ENCODE results near the gene ARHGEF19. TPM values are rescaled to one million over a fixed set of nuclear protein-coding genes. Genes with fewer than 3 reads are reported as not detected.

ARHGEF19 gene
- total and polyA plus RNA-seq, 9 of the 15 experiments (the other 6 are each of a cell fraction or from before 2014, with no cell fraction given), result 0.73 to 21.0 (median 5.2) TPM

DNA sequence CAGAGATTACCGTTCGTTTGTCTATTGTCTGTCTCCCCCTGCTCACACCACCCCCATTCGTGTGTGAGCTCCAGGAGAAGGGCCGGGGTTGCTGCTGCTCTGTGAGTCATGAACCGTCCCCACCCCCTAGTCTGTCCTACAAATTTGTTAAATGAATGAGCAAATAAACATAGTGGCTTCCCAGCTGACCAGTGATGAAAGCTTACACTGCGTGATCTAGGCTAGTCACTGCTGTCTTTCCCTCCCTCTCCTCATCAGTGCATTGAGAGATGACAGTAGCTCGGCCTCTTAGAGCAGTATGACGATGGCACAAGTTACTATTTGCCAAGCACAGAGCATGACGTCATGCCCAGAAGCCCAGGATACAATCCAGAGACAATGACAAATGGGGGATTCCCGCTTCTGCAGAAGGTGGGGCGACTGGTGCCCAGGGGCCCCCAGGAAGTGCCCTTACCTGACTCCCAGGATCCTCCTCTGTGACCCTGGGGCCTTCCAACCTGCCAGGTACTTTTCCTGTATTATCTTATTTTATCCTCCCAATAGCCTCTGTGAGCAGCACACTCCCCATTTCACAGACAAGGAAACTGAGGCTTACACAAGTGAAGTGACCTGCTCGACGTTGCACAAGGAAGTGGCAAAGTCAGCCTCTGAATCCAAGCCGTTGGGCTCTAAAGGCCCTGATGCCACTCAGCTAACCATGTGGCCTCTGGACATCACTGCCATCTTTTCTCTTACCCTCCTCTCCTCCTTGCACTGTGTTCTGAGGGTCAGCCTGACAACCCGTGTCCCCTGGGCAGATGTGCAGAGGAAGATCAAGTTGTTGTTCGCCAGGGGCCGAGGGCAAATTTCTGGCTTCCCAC is 48.0 kb downstream of the ARHGEF19 start (continued):
- TF ChIP-seq, protein P1, sequence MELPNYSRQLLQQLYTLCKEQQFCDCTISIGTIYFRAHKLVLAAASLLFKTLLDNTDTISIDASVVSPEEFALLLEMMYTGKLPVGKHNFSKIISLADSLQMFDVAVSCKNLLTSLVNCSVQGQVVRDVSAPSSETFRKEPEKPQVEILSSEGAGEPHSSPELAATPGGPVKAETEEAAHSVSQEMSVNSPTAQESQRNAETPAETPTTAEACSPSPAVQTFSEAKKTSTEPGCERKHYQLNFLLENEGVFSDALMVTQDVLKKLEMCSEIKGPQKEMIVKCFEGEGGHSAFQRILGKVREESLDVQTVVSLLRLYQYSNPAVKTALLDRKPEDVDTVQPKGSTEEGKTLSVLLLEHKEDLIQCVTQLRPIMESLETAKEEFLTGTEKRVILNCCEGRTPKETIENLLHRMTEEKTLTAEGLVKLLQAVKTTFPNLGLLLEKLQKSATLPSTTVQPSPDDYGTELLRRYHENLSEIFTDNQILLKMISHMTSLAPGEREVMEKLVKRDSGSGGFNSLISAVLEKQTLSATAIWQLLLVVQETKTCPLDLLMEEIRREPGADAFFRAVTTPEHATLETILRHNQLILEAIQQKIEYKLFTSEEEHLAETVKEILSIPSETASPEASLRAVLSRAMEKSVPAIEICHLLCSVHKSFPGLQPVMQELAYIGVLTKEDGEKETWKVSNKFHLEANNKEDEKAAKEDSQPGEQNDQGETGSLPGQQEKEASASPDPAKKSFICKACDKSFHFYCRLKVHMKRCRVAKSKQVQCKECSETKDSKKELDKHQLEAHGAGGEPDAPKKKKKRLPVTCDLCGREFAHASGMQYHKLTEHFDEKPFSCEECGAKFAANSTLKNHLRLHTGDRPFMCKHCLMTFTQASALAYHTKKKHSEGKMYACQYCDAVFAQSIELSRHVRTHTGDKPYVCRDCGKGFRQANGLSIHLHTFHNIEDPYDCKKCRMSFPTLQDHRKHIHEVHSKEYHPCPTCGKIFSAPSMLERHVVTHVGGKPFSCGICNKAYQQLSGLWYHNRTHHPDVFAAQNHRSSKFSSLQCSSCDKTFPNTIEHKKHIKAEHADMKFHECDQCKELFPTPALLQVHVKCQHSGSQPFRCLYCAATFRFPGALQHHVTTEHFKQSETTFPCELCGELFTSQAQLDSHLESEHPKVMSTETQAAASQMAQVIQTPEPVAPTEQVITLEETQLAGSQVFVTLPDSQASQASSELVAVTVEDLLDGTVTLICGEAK (IDR thresholded peaks at IDR 0.05), result no peak
- TF ChIP-seq, protein P1 (CRISPR knock-in tag; IDR thresholded peaks at IDR 0.05), result peak; percentile 31; the same call in 1 of the 2 replicates
- TF ChIP-seq MEF2A (IDR thresholded peaks at IDR 0.05; ENCODE audit: control insufficient read depth, low read depth, low read length) (no peak), CREB1 (IDR thresholded peaks at IDR 0.05) (peak; percentile 97), CREB1 (CRISPR knock-in tag; IDR thresholded peaks at IDR 0.05) (peak; percentile 95), HNRNPL (IDR thresholded peaks at IDR 0.05; ENCODE audit: low read depth, low read length) (no peak), MYC (IDR thresholded peaks at IDR 0.05; ENCODE audit: low read depth, low read length) (peak; percentile 49; the same call in 1 of the 2 replicates), MYC (CRISPR knock-in tag; IDR thresholded peaks at IDR 0.05; ENCODE audit: borderline replicate concordance, low read depth) (no peak), MAFF (IDR thresholded peaks at IDR 0.05; ENCODE audit: low read length) (peak; percentile 19; the same call in 1 of the 2 replicates), ZSCAN32 (CRISPR knock-in tag; IDR thresholded peaks at IDR 0.05) (no peak), ZNF311 (CRISPR knock-in tag; IDR thresholded peaks at IDR 0.05) (no peak), ZNF23 (CRISPR knock-in tag; IDR thresholded peaks at IDR 0.05) (no peak), RCOR1 (IDR thresholded peaks at IDR 0.05; ENCODE audit: borderline replicate concordance in 1 of 2, low read depth in 2 of 2, low read length in 2 of 2) (peak in 1 of 2 experiments; percentile 47; a peak in 1 of 4 replicates), TSC22D4 (tag; IDR thresholded peaks at IDR 0.05) (no peak), PML (IDR thresholded peaks at IDR 0.05; ENCODE audit: low read length) (no peak)
- TF ChIP-seq, protein P2, sequence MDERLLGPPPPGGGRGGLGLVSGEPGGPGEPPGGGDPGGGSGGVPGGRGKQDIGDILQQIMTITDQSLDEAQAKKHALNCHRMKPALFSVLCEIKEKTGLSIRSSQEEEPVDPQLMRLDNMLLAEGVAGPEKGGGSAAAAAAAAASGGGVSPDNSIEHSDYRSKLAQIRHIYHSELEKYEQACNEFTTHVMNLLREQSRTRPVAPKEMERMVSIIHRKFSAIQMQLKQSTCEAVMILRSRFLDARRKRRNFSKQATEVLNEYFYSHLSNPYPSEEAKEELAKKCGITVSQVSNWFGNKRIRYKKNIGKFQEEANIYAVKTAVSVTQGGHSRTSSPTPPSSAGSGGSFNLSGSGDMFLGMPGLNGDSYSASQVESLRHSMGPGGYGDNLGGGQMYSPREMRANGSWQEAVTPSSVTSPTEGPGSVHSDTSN (CRISPR knock-in tag; IDR thresholded peaks at IDR 0.05; ENCODE audit: low read depth), result no peak
- TF ChIP-seq, protein P2 (tag; conservative IDR thresholded peaks at IDR 0.05; ENCODE audit: low read depth), result peak; percentile 75

All from K562 (cell line).